Muscle of back (tissue), 11 donors: Measurements from ENCODE around the gene KLHL17. TPM values are rescaled to one million over a fixed set of nuclear protein-coding genes. Genes with fewer than 3 reads are reported as not detected.
A peak's percentile ranks its signal among the peaks of the same experiment; 100 is the strongest.
"Not testable (repeated sequence)": the region's sequence is repeated elsewhere in the genome, so short reads cannot be mapped to it uniquely, and the experiment has no call there.

Source experiments
- DNase-seq, 3 donors: peaks; one replicate each; pipeline versions ENCODE4 v3.0.0 to v3.0.0-alpha.2; 2013
- polyA plus RNA-seq, 10 donors: library from polyadenylated mRNA; unstranded; fragments of 120-200 nt; gene quantifications; one replicate each; pipeline ENCODE4 v1.2.1, GENCODE V29; 2013; ENCODE audit not compliant: insufficient read length in 10 of 10

The KLHL17 gene
- polyA plus RNA-seq, 10 donors: 3.0 to 7.2 (median 5.2) TPM

GRCh38 chr1:966704-967300, 6.4 kb downstream of the KLHL17 start:
- peak in 1 of 3 donors; percentile 57 for DNase-seq

- DNase-seq: no peak
These were observed 7.3 kb downstream of the KLHL17 start for GRCh38 chr1:967466-968343.

GRCh38 chr1:969260-969855, 9.0 kb downstream of the KLHL17 start:
- no peak for DNase-seq

GRCh38 chr1:970242-970972, 10.0 kb downstream of the KLHL17 start:
- DNase-seq: no peak

- DNase-seq: no peak
These were observed 10.8 kb downstream of the KLHL17 start for GRCh38 chr1:970973-971730.

DNA sequence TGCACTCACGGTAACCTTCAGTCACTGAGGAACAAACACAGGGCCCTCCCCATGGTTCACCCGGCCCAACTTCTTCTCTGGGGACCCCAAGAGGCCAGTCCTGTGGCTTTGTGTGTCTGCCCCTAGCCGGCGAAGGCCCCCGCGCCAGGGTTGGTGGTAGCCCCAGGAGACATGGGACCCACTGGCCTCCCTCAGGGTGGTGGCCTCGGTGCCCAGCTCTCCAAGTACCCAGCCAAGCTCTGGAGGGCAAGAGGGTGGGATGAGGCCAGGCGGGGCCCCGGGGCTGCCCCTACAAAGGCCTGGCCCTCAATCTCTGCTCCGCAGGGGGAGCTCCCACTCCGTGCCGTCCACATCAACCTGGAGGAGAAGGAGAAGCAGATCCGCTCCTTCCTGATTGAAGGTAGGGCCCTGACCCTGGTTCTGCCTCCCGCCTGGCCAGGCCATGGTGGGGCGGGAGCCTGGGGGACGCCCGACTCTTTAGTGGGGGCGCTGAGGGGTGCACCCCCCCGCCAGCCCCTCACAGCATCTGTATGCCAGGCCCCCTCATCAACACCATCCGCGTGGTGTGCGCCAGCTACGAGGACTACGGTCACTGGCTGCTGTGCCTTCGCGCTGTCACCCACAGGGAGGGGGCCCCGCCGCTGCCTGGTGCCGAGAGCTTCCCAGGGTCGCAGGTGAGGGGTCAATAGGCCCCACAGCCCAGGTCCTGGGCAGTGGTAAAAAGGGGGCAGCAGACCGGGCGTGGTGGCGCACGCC, 11.5 kb downstream of the KLHL17 start:
- DNase-seq: no peak

DNA sequence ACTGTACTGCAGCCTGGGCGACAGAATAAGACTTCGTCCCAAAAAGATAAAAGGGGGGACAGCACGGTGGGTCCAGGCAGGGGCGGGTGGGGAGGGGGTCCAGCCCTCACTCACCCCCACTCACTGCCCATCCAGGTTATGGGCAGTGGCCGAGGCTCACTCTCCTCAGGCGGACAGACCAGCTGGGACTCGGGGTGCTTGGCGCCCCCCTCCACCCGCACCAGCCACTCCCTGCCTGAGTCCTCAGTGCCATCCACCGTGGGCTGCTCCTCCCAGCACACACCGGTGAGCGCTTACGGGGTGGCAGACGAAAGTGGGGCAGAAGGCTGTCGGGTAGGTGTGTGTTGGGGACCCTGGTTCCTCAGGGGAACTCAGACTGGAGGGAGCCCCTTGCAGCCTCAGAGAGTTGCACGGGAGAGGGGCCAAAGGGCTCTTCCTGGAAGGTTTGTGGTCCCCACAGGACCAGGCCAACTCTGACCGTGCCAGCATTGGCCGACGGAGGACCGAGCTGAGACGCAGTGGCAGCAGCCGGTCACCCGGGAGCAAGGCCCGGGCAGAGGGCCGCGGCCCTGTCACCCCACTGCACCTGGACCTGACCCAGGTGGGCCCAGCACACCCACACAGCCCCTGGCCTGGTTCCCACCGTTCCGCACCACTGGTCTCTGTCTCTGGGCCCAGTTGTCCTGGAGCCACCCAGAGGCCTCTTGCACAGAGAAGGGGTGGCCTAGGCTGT, 12.5 kb downstream of the KLHL17 start:
- DNase-seq: no peak

GRCh38 chr1:973459-974292, 13.3 kb downstream of the KLHL17 start:
- DNase-seq: no peak

DNA sequence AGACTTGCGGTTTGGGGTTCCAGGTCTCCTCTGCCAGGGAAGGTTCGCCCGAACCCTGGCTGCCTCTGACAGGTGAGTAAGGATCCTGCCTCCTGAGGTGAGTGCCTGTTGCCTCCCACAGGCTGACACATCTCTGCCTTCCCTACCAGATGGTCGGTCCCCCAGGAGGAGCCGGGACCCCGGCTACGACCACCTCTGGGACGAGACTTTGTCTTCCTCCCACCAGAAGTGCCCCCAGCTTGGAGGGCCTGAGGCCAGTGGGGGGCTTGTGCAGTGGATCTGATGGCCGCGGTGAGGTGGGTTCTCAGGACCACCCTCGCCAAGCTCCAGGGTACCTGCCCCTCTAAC, 13.9 kb downstream of the KLHL17 start:
- DNase-seq: no peak

DNA sequence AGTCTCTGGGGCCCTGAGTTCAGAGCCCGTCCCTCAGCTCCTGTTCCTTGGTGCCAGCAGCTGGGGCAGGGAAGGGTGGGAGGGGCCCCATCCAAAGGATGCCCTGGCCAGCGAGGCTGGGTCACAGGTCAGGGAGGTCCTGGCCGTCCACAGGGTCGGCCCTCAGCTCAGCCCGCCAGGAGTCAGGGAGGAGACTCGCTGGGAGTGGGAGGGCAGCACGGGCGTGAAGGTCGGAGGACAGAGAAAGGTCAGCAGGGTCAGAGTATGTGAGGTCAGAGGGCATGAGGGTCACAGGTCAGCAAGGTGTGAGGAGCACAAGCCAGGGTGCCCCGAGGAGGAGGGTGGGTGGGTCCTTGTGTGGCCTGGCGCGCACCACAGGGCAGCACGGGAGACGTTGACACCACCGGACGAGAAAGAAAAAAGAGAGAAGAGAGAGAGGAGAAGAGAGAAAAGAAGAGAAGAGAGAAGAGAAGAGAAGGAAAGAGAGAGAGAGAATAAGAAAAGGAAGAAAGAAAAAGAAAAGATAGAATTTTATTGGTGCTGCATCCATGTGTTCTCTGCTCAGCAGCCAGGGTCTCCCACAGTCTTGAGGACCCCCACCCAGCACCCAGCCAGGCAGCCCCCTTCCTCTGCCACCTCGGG, 14.4 kb downstream of the KLHL17 start:
- DNase-seq: no peak

GRCh38 chr1:975365-975764, 15.0 kb downstream of the KLHL17 start:
- no peak for DNase-seq

DNA sequence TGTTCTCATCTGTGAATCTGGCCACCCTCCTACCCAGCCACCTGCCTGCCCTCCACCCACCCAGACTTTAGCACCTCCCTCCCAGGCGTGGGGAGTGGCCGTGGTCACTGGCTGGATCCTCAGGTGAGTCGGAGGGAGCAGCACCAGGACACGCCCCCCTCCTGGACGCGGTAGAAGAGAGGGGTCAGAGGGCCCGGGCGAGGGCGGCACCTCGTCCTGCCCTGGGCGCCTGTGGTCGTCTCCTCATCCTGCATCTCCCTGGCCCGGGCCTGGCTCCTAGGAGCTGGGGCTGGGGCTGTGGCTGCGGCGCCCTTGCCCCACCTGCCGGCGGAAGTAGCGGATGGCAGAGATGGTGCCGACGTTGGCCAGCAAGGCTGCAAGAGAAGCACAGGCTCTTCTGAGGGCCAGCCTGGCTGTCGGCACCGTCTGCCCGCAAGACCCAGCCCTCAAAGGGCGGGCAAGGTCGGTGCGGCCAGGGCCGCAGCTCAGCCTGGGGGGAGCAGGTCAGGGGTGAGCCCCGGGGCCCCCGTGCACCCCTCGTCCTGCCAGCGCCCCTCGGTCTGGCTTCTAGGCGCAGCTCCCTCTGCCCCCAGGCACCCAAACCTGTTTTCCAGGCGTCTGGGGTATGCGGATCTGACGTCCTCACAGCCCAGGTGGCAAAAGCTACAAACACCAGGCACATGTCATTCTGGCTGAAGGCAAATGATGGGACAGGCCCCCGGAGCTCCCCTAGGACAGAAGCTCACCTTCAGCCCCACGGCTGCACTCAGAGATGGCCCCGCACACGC, 15.7 kb downstream of the KLHL17 start:
- peak in 1 of 3 donors; percentile 49 for DNase-seq

DNA sequence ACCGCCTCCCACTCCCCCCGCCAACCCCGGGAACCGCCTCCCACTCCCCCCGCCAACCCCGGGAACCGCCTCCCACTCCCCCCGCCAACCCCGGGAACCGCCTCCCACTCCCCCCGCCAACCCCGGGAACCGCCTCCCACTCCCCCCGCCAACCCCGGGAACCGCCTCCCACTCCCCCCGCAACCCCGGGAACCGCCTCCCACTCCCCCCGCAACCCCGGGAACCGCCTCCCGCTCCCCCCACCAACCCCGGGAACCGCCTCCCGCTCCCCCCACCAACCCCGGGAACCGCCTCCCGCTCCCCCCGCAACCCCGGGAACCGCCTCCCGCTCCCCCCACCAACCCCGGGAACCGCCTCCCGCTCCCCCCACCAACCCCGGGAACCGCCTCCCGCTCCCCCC, 16.4 kb downstream of the KLHL17 start:
- DNase-seq: not testable (repeated sequence)

DNA sequence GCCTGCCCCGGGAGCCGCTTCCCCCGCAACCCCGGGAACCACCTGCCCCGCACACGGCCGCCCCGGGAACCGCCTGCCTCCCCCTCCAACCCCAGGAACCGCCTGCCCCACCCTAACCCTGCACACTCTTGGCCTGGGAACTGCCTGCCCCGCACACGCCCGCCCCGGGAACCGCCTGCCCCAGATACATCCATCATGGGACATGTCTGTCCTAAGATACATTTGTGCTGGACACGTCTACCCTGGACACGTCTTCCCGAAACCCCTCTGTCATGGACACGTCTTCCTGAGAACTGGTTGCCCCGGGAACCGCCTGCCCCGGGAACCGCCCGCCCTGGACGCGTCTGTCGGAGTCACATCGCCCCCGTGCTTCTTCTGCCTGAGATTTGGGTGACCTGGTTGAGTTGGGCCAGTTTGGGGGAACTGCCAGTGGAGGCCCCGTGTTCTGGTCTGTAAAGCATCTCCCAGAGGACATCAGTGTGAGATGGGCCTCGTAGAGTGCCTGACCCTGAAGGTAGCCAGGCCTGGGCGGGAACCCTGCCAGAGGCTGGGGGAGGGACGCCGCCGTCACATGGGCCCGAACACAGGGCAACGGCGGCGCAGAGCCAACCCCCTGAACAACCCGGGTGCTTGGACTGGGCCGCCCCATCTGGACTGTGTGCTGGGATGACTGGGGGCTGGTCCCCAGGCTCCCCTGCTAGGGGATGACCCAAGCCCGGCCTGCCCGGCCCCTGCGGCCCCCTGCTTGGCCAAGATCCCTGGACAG, 17.9 kb downstream of the KLHL17 start:
- no peak for DNase-seq

DNA sequence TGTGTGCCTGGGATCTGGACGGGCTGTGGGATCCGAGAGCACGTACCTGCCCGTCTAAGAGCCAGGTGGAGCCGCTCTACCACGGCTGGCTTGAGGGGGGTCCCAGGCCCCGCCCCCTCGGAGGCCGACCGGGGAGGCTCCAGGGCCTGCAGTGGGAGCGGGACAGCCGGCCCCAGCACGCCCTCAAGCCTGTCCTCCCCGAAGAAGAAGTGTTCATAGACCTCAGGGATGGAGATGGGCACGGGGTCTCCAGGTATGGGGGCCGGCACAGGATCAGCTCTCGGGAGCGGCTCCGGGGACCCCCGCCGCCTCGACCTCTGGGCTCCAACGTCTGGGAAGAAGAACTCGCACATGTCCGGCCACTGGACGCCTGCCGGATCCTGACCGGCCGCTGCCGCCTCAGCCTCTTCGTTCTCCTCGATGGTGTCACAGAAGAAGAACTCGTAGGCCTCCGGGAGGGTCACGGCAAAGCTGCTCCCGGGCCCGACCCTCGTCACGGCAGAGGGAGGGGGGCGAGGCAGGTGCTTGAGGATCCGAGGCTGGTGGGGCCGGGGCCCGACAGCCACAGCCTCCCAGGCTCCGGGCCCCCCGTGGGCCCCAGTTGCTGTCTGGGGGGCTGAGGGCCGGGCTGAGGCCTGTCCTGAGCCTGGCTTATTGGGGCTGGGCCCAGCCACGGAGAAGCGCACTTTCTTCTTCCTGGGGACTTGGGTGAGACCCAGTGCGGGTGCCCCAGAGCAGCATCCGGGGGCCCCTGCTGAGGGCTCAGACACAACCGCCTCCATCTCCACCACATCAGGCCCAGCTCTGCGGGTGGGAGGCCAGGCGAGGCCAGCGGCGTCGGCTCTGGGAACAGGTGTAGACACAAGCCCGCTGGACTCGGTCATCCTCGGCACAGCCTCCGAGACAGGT, 18.7 kb downstream of the KLHL17 start:
- no peak for DNase-seq

- no peak for DNase-seq
These were observed 19.3 kb downstream of the KLHL17 start for GRCh38 chr1:979744-980072.
